Measurements from ENCODE around the gene AGAP9.
"Not testable (repeated sequence)": the region's sequence is repeated elsewhere in the genome, so short reads cannot be mapped to it uniquely, and the experiment has no call there.

GRCh38 chr10:47494226-47494625 lies 29.2 kb downstream of the AGAP9 start:
- TF ChIP-seq, protein P1, sequence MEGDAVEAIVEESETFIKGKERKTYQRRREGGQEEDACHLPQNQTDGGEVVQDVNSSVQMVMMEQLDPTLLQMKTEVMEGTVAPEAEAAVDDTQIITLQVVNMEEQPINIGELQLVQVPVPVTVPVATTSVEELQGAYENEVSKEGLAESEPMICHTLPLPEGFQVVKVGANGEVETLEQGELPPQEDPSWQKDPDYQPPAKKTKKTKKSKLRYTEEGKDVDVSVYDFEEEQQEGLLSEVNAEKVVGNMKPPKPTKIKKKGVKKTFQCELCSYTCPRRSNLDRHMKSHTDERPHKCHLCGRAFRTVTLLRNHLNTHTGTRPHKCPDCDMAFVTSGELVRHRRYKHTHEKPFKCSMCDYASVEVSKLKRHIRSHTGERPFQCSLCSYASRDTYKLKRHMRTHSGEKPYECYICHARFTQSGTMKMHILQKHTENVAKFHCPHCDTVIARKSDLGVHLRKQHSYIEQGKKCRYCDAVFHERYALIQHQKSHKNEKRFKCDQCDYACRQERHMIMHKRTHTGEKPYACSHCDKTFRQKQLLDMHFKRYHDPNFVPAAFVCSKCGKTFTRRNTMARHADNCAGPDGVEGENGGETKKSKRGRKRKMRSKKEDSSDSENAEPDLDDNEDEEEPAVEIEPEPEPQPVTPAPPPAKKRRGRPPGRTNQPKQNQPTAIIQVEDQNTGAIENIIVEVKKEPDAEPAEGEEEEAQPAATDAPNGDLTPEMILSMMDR (IDR thresholded peaks at IDR 0.05): not testable (repeated sequence)
- TF ChIP-seq POLR2A (IDR thresholded peaks at IDR 0.05): not testable (repeated sequence)

Data from uterus (tissue), 2 donors.